ENCODE results near the gene TRAF5. TPM values are rescaled to one million over a fixed set of nuclear protein-coding genes. Genes with fewer than 3 reads are reported as not detected.

The TRAF5 gene
- total RNA-seq, 2 donors from 2014 or later = 56.5 to 78.3 TPM

DNA sequence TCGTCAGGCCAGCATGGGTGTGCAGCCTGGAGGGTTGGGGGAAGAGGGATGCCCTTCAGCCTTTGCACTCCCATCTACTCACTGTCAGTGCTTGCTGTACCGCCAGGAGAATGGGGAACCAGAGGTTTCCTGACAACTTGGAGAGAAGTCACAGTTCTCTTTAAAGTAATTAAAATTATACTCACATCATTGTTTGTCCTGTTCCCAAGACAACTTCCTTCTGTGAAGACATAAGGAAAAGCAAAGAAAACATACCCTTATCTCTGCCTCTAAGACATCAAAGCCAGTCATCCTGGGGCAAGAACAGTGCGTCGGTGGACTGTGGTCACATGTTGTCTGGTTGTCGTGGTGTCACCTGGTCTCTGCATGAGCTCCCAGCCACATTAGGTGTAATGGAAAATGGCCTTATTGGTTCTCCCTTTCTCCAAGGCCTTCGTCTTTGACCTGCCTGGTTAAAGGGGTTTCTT is 17.6 kb downstream of the TRAF5 start:
- 93 to 100% methylated on average over 3 to 6 of the region's 6 CpGs for WGBS, 2 experiments (ENCODE audit: insufficient coverage in 1 of 2, insufficient read length in 1 of 2)
- peaks cover 17% of the 10 kb centered on the region for H3K4me1 Mint-ChIP-seq
- no peak overlapping the region for H3K27ac ChIP-seq (ENCODE audit: low read depth, low read length)

GRCh38 chr1:211345719-211346118 is 19.1 kb downstream of the TRAF5 start:
- H3K27ac ChIP-seq (ENCODE audit: low read depth, low read length) = no peak overlapping the region
- TF ChIP-seq, protein P1, sequence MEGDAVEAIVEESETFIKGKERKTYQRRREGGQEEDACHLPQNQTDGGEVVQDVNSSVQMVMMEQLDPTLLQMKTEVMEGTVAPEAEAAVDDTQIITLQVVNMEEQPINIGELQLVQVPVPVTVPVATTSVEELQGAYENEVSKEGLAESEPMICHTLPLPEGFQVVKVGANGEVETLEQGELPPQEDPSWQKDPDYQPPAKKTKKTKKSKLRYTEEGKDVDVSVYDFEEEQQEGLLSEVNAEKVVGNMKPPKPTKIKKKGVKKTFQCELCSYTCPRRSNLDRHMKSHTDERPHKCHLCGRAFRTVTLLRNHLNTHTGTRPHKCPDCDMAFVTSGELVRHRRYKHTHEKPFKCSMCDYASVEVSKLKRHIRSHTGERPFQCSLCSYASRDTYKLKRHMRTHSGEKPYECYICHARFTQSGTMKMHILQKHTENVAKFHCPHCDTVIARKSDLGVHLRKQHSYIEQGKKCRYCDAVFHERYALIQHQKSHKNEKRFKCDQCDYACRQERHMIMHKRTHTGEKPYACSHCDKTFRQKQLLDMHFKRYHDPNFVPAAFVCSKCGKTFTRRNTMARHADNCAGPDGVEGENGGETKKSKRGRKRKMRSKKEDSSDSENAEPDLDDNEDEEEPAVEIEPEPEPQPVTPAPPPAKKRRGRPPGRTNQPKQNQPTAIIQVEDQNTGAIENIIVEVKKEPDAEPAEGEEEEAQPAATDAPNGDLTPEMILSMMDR (conservative IDR thresholded peaks at IDR 0.05) = no peak
- Mint-ChIP-seq H3K4me1 (peaks cover 17% of the 10 kb centered on the region), H3K27me3 (ENCODE audit: insufficient read depth) (no peaks in the 10 kb centered on the region), H3K27ac (peak overlapping the region; percentile 83), H3K36me3 (ENCODE audit: low read depth) (peaks cover 18% of the 10 kb centered on the region), H3K4me3 (no peak overlapping the region), H3K9me3 (peaks cover 5% of the 10 kb centered on the region)
- peak; percentile 87 for DNase-seq
- H3K27me3 ChIP-seq (ENCODE audit: control insufficient read depth, insufficient read depth, low read length, poor library complexity, severe bottlenecking) = no peaks in the 10 kb centered on the region
- peaks cover 4% of the 10 kb centered on the region for H3K9me3 ChIP-seq (ENCODE audit: control insufficient read depth, low read length)
- 69 to 83% methylated on average over 1 to 2 of the region's 2 CpGs for WGBS, 2 experiments (ENCODE audit: insufficient coverage in 1 of 2, insufficient read length in 1 of 2)
- peaks cover 6% of the 10 kb centered on the region for H3K4me1 ChIP-seq (ENCODE audit: control insufficient read depth, insufficient read depth, low read length)
- H3K4me3 ChIP-seq (ENCODE audit: low read length) = no peak overlapping the region
- H3K36me3 ChIP-seq (ENCODE audit: control insufficient read depth, insufficient read depth, low read length) = peaks cover 17% of the 10 kb centered on the region
- no peak overlapping the region for H3K9ac ChIP-seq (ENCODE audit: extremely low read depth, low read length, poor library complexity, severe bottlenecking)

More for the DNA sequence above, 17.6 kb downstream of the TRAF5 start:
- Histone ChIP-seq H3K4me3 (ENCODE audit: low read length) (no peak overlapping the region), H3K4me1 (ENCODE audit: control insufficient read depth, insufficient read depth, low read length) (peaks cover 6% of the 10 kb centered on the region), H3K9ac (ENCODE audit: extremely low read depth, low read length, poor library complexity, severe bottlenecking) (no peak overlapping the region), H3K27me3 (ENCODE audit: control insufficient read depth, insufficient read depth, low read length, poor library complexity, severe bottlenecking) (no peaks in the 10 kb centered on the region), H3K9me3 (ENCODE audit: control insufficient read depth, low read length) (no peaks in the 10 kb centered on the region), H3K36me3 (ENCODE audit: control insufficient read depth, insufficient read depth, low read length) (peaks cover 11% of the 10 kb centered on the region)
- Mint-ChIP-seq H3K9me3 (no peaks in the 10 kb centered on the region), H3K27ac (no peak overlapping the region), H3K27me3 (ENCODE audit: insufficient read depth) (no peaks in the 10 kb centered on the region), H3K36me3 (ENCODE audit: low read depth) (peaks cover 6% of the 10 kb centered on the region), H3K4me3 (no peak overlapping the region)
- TF ChIP-seq, protein P1 (conservative IDR thresholded peaks at IDR 0.05) = no peak
- peak; percentile 24 for DNase-seq

- TF ChIP-seq, protein P1 (conservative IDR thresholded peaks at IDR 0.05) = no peak
- peaks cover 6% of the 10 kb centered on the region for H3K4me1 ChIP-seq (ENCODE audit: control insufficient read depth, insufficient read depth, low read length)
- H3K27ac ChIP-seq (ENCODE audit: low read depth, low read length) = no peak overlapping the region
- 97% methylated on average over 4 of the region's 4 CpGs; no CpG with 5 or more reads in 1 of the 2 experiments for WGBS, 2 experiments (ENCODE audit: insufficient coverage in 1 of 2, insufficient read length in 1 of 2)
- Mint-ChIP-seq H3K9me3 (peaks cover 17% of the 10 kb centered on the region), H3K36me3 (ENCODE audit: low read depth) (peaks cover 29% of the 10 kb centered on the region), H3K4me3 (no peak overlapping the region), H3K27me3 (ENCODE audit: insufficient read depth) (no peaks in the 10 kb centered on the region), H3K27ac (peak overlapping the region; percentile 1), H3K4me1 (peaks cover 17% of the 10 kb centered on the region)
- H3K9me3 ChIP-seq (ENCODE audit: control insufficient read depth, low read length) = peaks cover 15% of the 10 kb centered on the region
- no peak overlapping the region for H3K9ac ChIP-seq (ENCODE audit: extremely low read depth, low read length, poor library complexity, severe bottlenecking)
- no peak overlapping the region for H3K4me3 ChIP-seq (ENCODE audit: low read length)
- peaks cover 21% of the 10 kb centered on the region for H3K36me3 ChIP-seq (ENCODE audit: control insufficient read depth, insufficient read depth, low read length)
- no peaks in the 10 kb centered on the region for H3K27me3 ChIP-seq (ENCODE audit: control insufficient read depth, insufficient read depth, low read length, poor library complexity, severe bottlenecking)
- DNase-seq = no peak
These were observed 20.6 kb downstream of the TRAF5 start for GRCh38 chr1:211347077-211347844.
